GM21786 (cell line): ENCODE results near the gene THAP11.
A peak's percentile ranks its signal among the peaks of the same experiment; 100 is the strongest.
"Not testable (repeated sequence)": the region's sequence is repeated elsewhere in the genome, so short reads cannot be mapped to it uniquely, and the experiment has no call there.

Source experiments
- ATAC-seq: cut with Tn5 transposase; IDR thresholded peaks from one replicate; pipeline ENCODE4 v1.9.1; 2021; ENCODE audit not compliant: unreplicated experiment

Gene THAP11

GRCh38 chr16:67834242-67834614 lies 7.9 kb upstream of the THAP11 start:
- ATAC-seq: no peak

- ATAC-seq: not testable (repeated sequence)
Measured at GRCh38 chr16:67837190-67837589, 4.9 kb upstream of the THAP11 start.

- ATAC-seq: no peak
Measured at GRCh38 chr16:67837811-67838210, 4.3 kb upstream of the THAP11 start.

DNA sequence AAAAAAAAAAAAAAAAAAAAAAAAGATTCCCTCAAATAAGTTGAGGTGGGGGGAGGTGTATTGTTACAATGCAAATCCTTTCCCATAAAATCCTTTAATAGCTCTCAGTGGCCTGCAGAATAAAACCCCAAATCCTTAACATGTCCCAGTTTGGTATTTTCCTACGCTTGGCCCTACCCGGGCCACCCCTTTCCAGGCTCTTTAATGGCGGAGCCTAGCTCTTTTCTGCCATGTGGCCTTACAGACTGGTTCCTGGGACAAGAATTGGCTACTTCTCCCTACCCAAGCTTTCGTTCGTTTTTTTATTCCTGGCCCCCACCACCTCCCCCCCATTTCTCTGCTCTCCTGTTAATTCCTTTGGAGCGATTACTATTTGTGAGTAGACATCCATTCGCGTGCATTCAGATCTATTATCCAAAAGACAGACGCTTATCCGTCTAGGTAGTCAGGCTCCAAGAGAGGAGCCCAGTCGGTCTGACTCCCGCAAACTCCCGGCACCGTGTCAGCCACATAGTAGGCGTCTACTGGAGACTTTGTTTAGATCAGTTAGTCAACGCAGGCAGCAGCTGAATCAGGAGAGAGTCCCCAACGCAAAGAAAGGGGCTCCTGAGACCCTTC lies 813 bp upstream of the THAP11 start:
- no peak for ATAC-seq

GRCh38 chr16:67842509-67843342 lies 606 bp downstream of the THAP11 start:
- ATAC-seq: peak; percentile 5

DNA sequence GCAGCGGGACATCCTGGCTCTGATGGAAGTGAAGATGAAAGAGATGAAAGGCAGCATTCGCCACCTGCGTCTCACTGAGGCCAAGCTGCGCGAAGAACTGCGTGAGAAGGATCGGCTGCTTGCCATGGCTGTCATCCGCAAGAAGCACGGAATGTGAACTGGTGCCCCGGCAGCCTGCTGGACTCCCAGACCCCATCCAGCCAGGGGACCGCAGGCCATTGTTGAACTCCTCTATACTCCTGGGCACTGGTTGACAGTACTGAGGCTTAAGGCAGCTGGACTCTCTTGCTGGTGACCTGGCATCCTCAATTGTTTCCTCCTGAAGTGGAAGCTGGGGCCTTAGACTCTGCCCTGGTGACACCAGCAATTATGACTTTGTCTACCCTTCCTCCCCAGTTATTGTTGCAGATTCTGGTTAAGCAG lies 1.2 kb downstream of the THAP11 start:
- no peak for ATAC-seq

GRCh38 chr16:67844497-67844896 lies 2.4 kb downstream of the THAP11 start:
- ATAC-seq: no peak

DNA sequence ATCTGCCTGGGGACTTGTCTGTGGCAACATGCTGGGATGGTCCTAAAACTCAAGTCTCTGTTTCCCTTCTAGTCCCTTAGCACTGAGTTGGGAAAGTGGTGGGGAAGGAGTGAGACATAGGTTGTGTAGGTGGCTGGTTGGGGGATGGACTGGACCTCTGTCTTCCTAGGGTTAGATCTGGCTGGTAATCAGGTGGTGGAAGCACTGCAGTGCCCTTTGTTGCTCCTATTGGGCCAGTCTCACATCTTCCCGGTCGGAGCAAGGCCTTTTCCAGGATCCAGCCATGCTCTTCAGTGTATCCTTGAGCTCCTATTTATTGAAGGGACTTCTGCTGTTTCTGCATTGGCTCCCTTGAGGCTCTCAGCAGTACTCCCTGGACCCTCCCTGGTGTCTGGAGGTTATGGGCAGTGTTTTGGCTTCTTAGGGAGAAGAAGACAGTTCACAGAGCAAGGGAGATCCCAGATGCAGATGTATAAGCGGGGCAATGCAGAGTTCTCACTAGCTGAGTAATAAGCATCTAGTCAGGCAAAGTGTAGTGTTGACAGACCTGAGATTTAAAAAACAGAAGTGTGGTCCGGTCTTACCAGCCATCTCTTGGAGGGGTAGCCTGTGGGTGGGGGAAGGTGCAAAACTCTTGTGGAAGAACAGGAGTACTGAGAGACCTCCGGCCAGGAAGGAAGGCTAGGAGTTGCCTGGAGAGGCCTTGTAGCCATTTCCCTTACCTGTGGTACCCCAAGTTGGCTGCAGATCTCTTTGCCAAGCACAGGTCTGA lies 3.4 kb downstream of the THAP11 start:
- ATAC-seq: no peak

DNA sequence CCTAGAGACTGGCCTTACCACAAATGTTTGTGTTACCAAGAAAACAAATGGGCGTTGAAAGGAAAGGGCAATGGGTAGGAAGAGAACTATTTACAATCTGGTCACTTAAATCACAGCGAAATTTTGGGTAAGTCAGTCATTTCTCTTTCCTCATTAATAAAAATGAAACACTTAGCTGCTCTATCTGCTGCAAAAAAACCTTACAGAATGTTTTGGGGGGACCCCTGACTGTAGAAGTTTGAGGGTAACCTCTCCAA lies 3.9 kb downstream of the THAP11 start:
- no peak for ATAC-seq

DNA sequence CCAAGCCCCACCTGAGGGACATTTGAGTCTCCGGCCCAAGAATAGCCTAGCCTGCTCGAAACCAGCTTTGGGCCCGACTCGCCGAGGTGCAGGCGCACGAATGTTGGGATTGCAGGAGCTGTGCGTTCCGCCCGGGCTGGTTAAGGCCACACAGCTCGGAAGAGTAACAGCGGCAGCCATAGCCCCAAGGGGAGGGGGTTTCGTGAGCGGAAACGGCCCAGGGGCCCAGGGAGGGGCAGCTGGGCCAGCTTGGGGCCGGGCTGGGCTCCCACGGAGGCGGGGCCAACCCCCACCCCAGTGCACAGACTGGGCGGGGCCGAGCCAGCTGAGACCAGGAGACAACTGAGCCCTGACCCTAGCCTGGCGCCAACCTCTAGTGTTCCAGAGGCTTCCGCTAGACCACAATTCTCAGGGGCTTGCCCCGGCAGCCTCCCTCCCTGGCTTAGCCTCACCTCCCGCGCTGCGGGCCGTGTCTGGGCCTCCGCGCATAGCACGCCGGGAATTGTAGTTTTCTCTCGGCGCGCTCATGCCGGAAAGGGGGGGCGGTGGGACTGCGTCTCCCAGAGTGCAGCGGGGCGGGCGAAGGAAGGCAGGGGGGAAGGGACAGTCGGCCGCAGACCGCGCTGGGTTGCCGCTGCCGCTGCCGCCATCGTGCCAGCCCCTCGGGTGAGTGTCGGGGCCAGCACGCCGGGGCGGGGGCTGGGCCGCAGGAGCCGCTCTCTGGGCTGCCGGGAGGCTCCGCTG lies 4.4 kb downstream of the THAP11 start, which contains the start of gene NUTF2:
TSS of gene NUTF2 (plus strand) at position 614 of the 744 bp plus-strand sequence. CDS start 18,198 bp downstream, outside the sequence.
- peak; percentile 59 for ATAC-seq

DNA sequence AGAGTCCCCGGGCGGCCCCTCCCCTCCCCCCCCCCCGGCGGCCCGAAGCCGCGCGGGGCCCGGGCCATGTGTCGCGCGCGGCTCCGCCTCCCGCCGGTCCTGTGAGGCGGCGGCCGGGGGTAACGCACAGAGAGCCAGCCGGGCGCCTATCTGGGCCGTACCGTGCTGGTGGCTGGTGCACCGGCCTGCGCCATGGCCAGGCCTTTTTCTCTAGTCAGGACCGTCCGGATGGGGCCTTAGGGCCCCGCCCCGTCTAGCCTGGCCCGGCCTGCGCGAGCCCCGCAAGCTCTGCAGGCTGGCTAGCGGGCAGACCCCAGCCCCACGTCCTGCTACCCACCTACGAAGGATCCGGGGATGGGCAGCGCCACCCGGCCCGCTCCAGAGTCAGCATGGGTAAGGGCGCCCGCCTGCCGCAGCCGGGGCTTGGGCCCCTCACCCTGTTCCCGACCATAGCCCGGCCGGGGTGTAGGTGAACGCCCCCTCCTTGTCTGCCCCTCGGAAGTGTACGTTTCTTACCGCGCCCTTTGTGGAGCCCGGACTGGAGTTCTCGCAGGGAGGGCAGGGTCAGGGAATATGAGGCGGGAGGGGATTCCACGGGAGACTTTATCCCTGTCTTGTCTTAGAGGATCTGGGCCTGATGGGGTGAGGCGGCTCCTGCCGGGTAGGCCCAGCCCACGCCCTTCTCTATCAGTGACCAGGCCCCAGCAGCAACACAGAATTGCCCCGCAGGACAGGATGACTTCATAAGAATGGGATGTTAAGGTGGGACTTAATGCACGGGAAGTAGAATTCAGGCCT lies 5.1 kb downstream of the THAP11 start, which contains the start of gene CENPT:
TSS of gene CENPT (minus strand) at position 630 of the 798 bp plus-strand sequence. CDS start 13,834 bp downstream, outside the sequence.
- peak; percentile 34 for ATAC-seq

DNA sequence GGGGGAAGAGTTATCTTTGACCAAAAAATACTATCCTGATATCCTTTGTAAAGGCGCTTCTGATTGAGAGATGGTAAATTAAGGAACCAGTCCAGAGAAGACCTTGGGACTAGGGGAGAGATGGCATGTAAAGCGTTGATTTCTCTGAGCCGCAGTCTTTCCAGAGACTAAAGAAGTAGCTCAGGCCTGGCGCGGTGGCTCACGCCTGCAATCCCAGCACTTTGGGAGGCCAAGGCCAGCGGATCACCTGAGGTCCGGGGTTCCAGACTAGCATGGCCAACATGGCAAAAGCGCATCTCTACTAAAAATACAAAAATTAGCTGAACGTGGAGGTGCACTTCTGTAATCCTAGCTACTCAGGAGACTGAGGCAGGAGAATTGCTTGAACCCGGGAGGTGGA lies 6.0 kb downstream of the THAP11 start:
- ATAC-seq: no peak

DNA sequence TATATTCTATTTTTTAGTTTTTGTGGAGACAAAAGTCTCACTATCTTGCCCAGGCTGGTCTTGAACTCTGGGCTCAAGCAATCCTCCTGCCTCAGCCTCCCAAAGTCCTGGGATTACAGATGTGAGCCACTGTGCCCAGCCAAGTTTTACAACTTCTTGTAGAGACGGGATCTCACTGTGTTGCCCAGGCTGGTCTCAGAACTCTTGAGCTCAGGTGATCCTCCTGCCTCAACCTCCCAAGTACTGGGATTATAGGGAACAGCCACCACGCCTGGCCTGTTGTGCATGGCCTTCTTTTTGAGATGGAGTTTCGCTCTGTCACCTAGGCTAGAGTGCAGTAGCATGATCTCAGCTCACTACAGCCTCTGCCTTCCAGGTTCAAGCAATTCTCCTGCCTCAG lies 11.6 kb downstream of the THAP11 start:
- ATAC-seq: no peak

DNA sequence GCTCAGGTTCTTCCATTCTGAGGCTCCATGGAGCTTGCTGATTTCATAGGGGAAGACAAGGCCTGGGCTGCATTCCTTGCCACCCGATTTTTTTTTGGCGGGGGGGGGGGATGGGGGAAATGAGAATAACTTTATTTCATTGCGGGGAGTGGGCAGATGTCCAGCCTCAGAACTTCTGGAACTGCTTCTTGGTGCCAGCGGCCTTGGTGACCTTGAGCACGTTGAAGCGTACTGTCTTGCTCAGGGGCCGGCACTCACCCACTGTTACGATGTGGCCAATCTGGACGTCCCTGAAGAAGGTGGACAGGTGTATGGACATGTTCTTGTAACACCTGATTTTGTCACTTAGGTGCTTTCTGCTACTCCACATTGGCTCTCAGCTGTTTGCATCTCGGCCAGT lies 13.7 kb downstream of the THAP11 start:
- no peak for ATAC-seq

DNA sequence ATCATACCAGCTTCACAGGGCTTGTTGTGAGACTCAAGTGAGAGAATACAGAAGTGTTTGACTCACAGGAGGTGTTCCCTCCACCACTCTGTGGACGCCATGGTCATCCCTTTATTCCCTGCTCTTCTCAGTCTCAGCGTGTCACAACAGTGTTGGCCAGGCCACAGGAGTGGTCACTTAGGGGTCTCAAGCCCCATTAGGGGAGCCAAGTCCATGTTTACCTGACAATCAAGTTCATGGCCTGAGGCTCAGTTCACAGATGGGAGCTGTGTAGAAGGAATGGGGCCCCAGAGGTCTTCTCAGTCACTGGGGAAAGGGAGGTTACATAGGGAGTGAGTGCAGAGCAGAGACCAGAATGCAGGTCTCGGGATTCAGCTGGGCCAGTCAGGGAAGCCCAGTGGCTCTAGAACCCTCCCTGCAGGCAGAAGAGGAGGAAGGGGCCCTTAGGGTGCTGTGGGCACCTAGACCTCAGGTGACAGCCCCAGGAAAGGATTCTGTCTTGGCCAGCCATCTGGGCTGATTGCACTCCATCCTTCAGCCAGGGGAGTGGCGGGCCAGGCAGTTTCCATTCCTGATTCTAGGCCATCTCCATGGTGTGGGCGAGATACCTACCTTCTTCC lies 14.9 kb downstream of the THAP11 start:
- no peak for ATAC-seq

DNA sequence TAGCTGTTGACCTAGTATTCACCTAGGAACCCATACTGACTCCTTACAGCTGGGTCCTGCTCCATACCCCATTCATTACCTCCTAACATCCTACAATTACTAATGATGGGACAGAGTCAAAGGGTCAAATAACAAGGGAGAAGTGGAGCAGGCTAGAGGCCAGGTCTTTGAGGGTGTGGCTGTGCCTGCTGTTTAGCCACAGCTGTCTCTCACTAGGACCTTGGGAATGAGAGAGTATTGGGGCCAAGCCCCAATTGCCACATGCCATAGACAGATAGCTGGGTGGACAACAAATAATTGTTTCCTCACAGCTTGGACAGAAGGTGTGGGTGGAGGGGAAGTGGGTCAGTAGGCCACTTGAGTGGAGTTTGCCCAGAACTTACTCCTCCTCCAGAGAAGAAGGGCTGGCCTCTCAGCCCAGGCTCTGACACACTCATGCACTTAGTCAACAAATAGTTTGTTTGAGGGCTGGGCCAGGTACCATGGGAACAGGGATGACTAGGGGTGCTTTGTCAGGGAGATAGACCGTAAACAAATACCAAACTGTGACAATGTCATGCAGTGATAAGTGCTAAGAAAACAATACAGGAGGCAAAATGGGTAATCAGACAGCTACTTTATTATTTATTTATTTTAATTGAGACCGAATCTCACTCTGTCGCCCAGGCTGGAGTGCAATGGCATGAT lies 15.6 kb downstream of the THAP11 start:
- no peak for ATAC-seq

DNA sequence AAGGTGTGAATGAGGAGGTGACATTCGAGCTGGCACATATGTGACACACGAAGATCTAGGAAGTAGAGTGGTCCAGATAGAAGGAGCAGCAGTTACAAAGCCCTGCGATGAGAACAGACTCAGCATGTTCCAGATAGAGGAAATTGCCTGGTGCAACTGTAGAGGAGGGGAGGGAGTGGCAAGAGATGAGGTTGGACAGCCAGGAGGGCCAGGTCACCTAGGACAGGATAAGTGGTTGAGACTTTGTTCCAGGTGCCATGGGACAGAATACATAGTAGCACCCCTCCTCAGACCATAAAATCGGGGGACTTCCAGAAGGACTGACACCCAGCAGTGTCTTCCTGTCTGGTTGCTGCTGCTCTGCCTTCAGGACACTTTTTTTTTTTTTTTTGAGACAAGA lies 16.4 kb downstream of the THAP11 start:
- ATAC-seq: no peak

GRCh38 chr16:67860589-67861398 lies 18.7 kb downstream of the THAP11 start:
- no peak for ATAC-seq
